Fibroblast of skin of abdomen (primary cell): ENCODE results near the gene THBS1.

Source experiments
- DNase-seq: peaks from one replicate; pipeline ENCODE4 v3.0.0-alpha.2; 2013

THBS1 gene

DNA sequence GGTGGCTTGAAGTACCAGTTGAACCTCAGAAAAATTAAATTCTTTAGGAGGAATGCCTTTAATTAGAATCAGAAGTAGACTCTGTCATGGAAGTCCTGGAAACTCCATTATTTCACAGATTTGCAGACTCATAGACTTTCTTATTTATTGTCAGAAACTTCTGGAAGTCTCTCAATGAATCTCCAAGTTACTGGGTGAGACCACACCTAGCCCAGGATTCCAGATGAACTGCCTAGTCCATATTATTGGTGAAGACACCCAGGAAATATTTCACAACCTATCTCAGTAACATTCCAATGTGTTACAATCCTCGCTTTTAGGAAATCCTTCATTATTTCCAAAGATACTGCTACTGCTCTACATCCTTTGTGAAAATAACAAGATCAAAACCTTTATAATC is 6.5 kb upstream of the THBS1 start:
- peak; percentile 69 for DNase-seq

DNA sequence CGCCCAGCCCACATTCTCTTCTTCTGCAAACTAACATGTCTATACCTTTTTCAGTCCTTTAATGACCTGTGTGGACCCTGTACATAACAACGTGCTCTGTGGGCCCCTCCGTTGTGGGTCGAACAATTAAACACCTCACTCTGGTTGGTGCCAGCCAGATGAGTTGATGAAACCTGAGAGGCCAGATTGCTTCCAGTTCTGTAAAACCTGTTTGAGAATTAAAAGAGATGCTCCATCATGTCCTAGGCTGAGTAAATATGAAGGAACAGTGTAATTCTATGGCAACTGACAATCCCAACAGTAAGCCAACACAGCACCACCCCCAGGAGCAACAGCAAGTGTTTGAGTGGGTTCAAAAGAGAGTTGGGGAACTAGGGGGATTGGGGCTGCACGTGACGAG is 5.7 kb upstream of the THBS1 start:
- no peak for DNase-seq

- peak; percentile 52 for DNase-seq
Measured at GRCh38 chr15:39578851-39579486, 1.9 kb upstream of the THBS1 start.

DNA sequence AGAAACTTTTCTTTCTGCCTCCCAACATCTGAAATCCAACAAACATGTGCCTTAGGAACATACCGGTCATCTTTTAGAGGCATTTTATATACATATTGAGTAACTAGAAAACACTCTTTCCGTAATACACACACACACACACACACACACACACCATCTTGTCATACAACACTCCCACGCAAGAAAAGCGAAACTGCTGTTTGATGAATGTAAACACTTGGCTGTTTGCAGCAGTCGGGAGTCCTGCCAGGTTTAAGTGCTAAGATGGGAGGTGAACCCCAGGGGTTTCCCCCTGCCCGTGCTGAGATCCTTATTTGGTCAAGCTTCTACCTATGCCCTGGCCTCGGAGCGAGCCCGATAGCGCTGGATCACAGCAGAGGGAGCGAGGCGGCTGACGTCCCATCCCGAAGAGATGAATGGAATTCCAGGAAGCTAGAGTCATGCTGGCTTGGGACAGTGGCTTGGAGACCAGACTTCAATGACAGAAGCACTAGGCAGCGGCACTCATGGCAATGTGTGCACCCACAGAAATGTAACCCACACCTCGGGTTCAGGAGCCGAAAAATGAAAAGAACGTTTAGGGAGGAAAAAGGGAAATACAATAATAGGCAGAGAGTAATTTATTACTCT is 1.3 kb upstream of the THBS1 start:
- DNase-seq, result peak; percentile 95

DNA sequence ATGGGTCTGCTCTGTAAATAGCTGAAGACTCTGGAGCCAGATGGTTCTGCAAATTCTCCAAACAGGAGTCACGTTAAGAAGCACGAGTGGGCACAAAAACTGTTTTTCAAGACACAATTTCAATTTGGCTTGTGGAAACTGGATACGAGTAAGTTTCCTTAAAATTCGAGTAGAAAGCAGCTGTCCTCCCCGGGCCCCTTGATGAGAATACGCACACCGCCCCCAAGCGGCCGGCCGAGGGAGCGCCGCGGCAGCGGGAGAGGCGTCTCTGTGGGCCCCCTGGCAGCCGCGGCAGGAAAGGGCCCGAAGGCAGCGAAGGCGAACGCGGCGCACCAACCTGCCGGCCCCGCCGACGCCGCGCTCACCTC is 778 bp upstream of the THBS1 start:
- peak; percentile 98 for DNase-seq

DNA sequence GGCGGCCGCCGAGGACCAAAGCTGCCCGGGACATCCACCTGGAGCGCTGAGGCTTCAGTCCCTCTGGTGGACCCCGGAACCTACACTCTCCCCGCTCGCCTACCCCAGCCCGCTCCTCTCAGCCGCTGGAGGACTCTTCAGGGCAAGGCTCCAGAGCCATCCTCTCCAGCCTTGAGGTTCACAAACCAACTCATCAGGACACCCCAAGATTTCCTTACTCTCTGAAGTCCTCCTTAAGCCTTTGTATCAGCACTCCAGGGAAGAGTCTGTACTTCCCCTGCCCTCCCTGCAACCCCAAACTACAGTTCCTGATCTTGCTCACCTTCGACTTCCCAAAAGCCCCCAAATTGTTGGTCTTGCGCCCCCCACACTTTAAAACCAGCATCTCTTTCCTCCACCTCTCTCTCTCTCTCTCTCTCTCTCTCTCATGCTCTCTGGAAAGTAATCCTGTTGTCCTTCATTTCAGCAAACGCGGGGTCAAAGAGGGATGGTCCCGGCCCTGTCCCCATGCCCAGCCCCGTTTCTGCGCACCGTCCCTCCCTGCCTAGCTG is 438 bp downstream of the THBS1 start:
- DNase-seq, result no peak

GRCh38 chr15:39581793-39582285 is 960 bp downstream of the THBS1 start:
- peak; percentile 59 for DNase-seq

DNA sequence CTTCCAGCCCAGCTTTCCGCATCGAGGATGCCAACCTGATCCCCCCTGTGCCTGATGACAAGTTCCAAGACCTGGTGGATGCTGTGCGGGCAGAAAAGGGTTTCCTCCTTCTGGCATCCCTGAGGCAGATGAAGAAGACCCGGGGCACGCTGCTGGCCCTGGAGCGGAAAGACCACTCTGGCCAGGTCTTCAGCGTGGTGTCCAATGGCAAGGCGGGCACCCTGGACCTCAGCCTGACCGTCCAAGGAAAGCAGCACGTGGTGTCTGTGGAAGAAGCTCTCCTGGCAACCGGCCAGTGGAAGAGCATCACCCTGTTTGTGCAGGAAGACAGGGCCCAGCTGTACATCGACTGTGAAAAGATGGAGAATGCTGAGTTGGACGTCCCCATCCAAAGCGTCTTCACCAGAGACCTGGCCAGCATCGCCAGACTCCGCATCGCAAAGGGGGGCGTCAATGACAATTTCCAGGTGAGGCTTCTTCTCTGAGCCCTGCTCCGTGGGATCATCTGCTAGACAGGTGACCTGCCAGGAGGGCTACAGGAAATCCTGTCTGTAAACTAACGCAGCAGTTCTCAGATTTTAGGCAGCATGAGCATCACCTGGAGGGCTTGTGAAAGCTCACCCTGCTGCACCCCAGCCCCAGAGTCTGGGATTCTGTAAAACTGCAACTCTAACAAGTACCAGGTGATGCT is 1.6 kb downstream of the THBS1 start:
- peak; percentile 63 for DNase-seq

- DNase-seq, result peak; percentile 12
Measured at GRCh38 chr15:39582977-39583595, 2.2 kb downstream of the THBS1 start.

DNA sequence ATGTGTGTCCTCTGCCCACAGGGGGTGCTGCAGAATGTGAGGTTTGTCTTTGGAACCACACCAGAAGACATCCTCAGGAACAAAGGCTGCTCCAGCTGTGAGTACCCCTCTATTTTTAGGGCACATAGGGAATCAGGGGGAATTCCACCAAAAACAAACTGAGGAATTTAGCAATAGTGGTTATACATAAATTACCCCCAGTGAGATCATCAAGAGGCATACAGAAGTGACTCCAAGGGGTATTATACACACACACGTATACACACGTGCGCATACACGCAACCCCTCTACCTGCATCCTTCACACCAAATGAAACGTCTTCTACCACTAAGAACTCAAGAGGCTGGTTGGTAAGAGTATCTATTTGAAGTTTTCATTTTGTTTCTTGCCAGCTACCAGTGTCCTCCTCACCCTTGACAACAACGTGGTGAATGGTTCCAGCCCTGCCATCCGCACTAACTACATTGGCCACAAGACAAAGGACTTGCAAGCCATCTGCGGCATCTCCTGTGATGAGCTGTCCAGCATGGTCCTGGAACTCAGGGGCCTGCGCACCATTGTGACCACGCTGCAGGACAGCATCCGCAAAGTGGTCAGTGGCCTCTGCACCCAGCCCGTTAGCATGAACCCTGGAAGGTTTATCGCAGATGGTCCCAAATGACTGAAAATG is 2.9 kb downstream of the THBS1 start:
- DNase-seq, result peak; percentile 67

DNA sequence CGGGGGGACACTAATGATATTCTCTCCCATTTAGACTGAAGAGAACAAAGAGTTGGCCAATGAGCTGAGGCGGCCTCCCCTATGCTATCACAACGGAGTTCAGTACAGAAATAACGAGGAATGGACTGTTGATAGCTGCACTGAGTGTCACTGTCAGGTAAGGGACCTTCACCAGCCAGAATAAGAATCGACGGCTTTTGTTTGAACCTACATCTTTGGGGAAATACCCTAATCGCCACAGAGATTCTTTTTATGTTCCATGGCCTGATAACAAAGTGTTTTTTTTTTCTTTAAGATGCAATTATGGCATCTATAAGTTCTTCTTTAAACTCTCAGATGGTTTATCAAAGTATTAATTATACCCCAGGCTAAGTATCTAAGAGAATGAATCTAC is 3.4 kb downstream of the THBS1 start:
- no peak for DNase-seq

- no peak for DNase-seq
Measured at GRCh38 chr15:39584662-39585388, 3.9 kb downstream of the THBS1 start.

DNA sequence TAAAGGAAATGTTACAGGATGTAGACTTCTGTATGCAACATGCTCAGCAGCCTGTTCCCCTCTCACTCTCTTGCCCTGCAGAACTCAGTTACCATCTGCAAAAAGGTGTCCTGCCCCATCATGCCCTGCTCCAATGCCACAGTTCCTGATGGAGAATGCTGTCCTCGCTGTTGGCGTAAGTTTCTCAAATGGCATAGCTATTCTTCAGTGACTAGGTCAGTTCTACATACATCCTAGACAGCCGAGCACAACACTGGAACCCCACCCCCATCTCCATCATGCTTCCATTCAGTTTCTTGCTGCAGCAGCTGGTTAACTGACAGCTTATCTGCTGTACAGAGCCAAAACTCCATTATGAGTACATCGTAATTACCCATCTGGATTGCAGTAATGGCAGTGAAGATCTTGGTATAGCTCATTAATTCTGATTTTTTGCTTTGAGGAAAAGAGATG is 4.5 kb downstream of the THBS1 start:
- peak; percentile 30 for DNase-seq

GRCh38 chr15:39585871-39586301 is 5.0 kb downstream of the THBS1 start:
- DNase-seq, result peak; percentile 16

DNA sequence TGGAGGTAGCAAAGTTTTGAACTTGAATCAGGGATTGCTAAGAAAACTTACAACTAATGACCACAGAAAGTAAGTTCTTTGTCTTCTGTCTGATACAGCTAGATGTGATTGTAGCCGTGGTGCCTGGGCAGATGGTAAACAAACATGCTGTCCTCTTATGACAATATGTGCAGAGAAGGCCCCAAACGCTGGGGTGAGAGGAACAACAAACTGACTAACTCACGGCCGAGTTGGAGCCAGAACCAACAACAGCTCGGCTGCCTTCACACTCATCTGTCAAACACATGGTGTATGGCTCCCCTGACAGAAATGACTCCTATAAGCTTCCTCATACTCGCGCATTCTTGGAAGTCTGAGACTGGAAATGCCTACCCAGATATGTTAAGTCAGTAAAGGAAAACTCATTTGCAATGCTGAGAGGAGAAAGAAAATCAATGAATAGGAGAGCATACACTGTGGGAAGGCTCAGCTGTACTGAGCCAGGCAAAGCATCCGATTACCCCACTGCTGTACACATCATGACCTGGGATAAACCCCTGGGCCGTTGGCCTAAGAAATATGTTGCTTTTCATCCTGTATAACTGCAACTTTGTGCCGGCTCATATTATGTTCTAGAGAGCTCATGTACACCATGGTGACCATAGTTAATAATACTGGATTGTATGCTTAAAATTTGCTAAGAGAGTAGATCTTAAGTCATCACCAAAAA is 5.7 kb downstream of the THBS1 start:
- DNase-seq, result peak; percentile 83

DNA sequence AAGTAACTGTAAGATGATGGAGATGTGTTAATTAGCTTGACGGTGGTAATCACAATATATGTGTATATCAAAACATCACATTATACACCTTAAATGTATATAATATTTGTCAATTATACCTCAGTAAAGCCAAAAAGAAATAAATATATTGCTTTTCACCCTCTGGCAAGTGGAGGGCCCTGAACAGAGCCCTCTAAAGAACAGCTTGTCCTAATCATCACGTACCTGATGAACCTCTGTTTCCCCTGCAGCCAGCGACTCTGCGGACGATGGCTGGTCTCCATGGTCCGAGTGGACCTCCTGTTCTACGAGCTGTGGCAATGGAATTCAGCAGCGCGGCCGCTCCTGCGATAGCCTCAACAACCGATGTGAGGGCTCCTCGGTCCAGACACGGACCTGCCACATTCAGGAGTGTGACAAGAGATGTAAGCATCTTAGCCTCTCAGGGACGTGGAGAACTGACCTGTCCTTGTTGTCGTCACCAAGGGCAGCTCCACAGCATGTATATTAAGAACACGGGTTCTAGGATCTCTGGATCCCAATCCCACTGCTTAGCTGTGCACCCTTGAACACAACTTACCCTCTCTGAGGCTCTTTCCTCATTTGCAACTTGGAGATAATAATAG is 6.3 kb downstream of the THBS1 start:
- DNase-seq, result peak; percentile 43

DNA sequence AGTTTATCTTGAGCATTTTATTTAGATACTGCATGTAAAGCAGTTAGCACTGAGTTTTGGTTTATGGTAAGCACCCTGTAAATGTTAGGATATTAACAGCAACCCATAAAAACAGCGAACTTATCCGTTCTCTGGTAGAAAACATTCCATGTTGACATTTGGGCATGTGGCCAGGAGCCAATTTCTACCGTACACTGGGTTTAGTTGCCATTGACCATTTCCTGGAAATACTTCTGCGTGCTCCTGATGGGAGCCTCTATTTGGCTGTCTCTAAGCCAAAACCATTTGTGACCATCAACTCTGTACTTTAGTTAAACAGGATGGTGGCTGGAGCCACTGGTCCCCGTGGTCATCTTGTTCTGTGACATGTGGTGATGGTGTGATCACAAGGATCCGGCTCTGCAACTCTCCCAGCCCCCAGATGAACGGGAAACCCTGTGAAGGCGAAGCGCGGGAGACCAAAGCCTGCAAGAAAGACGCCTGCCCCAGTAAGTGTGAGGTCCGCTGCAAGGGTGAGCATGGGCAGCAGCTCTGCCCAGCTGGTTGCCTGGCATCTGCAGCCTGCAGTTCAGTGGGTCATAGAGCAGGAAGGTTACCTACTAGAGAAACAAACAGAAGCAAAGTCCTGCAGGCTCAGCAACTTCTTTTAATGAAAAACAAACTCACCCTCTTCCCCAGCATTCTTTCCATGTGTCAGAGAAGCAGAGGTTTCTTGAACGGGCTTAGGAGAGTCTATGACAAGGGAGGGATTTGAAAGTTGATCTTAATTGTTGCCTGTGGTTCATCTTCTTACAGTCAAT is 7.1 kb downstream of the THBS1 start:
- DNase-seq, result peak; percentile 46

- DNase-seq, result peak; percentile 33
Measured at GRCh38 chr15:39588531-39589192, 7.8 kb downstream of the THBS1 start.

GRCh38 chr15:39589193-39589814 is 8.4 kb downstream of the THBS1 start:
- DNase-seq, result no peak
